ENCODE measurements around the gene ZBTB7B. TPM values are rescaled to one million over a fixed set of nuclear protein-coding genes. Genes with fewer than 3 reads are reported as not detected.

Gene ZBTB7B
- total and polyA plus RNA-seq, 2 donors (not counting 1 experiment from before 2014, with no cell fraction given), result 55.7 to 67.3 TPM

DNA sequence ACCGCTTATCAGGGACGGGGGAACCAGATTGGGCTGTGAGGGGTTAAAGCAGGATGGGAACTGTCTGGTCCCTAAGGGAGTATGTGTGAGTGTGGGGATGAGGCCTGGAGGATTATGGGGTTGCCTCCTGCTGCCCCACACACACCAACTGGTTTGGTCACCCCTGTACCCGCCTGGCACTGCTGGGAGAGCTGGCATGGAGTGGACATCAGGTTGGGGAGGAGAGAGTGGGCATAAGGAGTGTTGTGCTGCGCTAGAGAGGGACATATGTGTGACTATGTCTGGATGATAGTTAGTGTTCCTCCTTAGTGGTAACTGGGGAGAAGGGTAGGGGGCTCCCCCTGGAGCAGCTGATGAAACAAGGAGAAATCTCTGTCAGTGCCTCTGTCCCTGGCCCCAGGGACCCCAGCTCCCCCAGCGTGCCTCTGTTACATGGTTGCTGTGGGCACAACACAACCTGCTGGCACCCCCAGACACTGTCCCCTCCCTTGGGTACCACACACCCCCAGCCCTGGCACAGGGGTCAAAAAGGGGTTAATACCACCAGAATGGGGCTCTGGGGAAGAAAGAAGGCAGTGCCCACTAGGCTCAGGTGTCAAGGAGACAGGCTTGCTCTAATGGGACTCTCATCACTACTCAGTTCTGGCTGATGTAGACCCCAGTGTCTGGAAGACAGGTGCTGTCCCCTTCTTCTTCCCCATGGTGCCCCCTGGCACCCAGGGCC, 1.9 kb downstream of the ZBTB7B start:
- H3K4me2 ChIP-seq (replicated peaks; ENCODE audit: low read depth, low read length, poor library complexity, severe bottlenecking), result peak overlapping the region; percentile 96
- ChIA-PET POLR2A (interaction anchor here (1.5 to 7.4 kb wide), 2 partner anchors 11 to 31 kb away, joined by 9 to 74 read pairs; partner anchors contain the start of gene CKS1B), CTCF (interaction anchor here (1.5 to 18.4 kb wide), 2 partner anchors 10 to 49 kb away, joined by 4 to 295 read pairs; partner anchors contain the start of gene PBXIP1)
- Mint-ChIP-seq H3K9me3 (ENCODE audit: insufficient read depth) (no peaks in the 10 kb centered on the region), H3K27me3 (no peaks in the 10 kb centered on the region), H3K4me1 (peaks cover 55% of the 10 kb centered on the region), H3K4me3 (peak overlapping the region; percentile 90), H3K27ac (peak overlapping the region; percentile 94)
- intact Hi-C loops (cut with micrococcal nuclease), result loop anchor here (5.0 kb wide), 3 partner anchors 397 to 677 kb away; partner anchors contain the start of genes ADAR, ATP8B2 and UBE2Q1
- no peaks in the 10 kb centered on the region for H3K9me3 ChIP-seq (ENCODE audit: control extremely low read depth in 1 of 3, control insufficient read depth in 2 of 3, insufficient read depth in 1 of 3, low read length in 2 of 3)
- peaks cover 29% of the 10 kb centered on the region for H4K20me1 ChIP-seq (ENCODE audit: control insufficient read depth, insufficient read depth, low read length, poor library complexity, severe bottlenecking)
- WGBS (ENCODE audit: insufficient coverage), result 53% methylated on average over 2 of the region's 5 CpGs
- H3K36me3 ChIP-seq (replicated peaks in 1 of 2; ENCODE audit: control extremely low read depth in 1 of 2, control insufficient read depth in 1 of 2, extremely low read depth in 1 of 2, insufficient read depth in 2 of 2, low read length in 1 of 2), result peaks cover 0 to 5% of the 10 kb centered on the region in 2 experiments
- peaks cover 62 to 67% of the 10 kb centered on the region in 2 donors for H3K4me1 ChIP-seq (ENCODE audit: control insufficient read depth in 2 of 2, insufficient read depth in 2 of 2, low read length in 2 of 2)
- H3K79me2 ChIP-seq (ENCODE audit: control insufficient read depth, insufficient read depth, low read length), result peaks cover 69% of the 10 kb centered on the region
- peak overlapping the region; percentile 68 to 98 (median 93) for H3K4me3 ChIP-seq (ENCODE audit: control extremely low read depth in 1 of 5, extremely low read depth in 1 of 5, insufficient read depth in 1 of 5, low read depth in 2 of 5, low read length in 4 of 5)
- DNase-seq (no peak), ATAC-seq (ENCODE audit: low read depth) (no peak)
- no peak overlapping the region for H2AFZ ChIP-seq (ENCODE audit: insufficient read depth, low read depth, low read length, poor library complexity, severe bottlenecking)
- no peaks in the 10 kb centered on the region for H3K27me3 ChIP-seq (replicated peaks in 1 of 4; ENCODE audit: control extremely low read depth in 1 of 4, control insufficient read depth in 3 of 4, insufficient read depth in 4 of 4, low read length in 3 of 4)
- TF ChIP-seq EZH2 (IDR thresholded peaks at IDR 0.05; ENCODE audit: borderline replicate concordance, insufficient read depth, low read depth, low read length, poor library complexity, severe bottlenecking), result no peak
- no peak for TF ChIP-seq CTCF (IDR thresholded peaks at IDR 0.05)
- H3K27ac ChIP-seq (ENCODE audit: low read length in 2 of 2), result peak overlapping the region; percentile 53 to 81
- peak overlapping the region; percentile 94 for H3K9ac ChIP-seq (ENCODE audit: low read length)
